IMR-90 (cell line): Measurements from ENCODE around the gene OR7C1.

Source experiments
- BHLHE40 ChIP-seq: fragments of 150-350 bp; IDR thresholded peaks from 2 replicates; pipeline ENCODE4 v1.6.1; 2016; ENCODE audit warnings: mild to moderate bottlenecking, low read depth, low read length
- CTCF ChIP-seq: conservative IDR thresholded peaks from 2 replicates; pipeline ENCODE4 v1.5.1; 2012; ENCODE audit warnings: mild to moderate bottlenecking, low read depth, low read length, improper control_type of control experiment
- ELK1 ChIP-seq: fragments of 150-350 bp; IDR thresholded peaks from 2 replicates; pipeline ENCODE4 v1.6.1; 2016; ENCODE audit warnings: low read depth, mild to moderate bottlenecking, low read length, moderate library complexity, borderline replicate concordance
- FOS ChIP-seq: fragments of 150-350 bp; IDR thresholded peaks from 2 replicates; pipeline ENCODE4 v1.6.1; 2016; ENCODE audit warnings: low read depth, low read length
- NFE2L2 ChIP-seq: fragments of 150-350 bp; IDR thresholded peaks from 2 replicates; pipeline ENCODE4 v1.6.1; 2016; ENCODE audit warnings: low read depth, mild to moderate bottlenecking, low read length
- POLR2A ChIP-seq: IDR thresholded peaks from 2 replicates; pipeline ENCODE4 v1.6.1; 2012; ENCODE audit warnings: mild to moderate bottlenecking, low read depth, low read length
- RAD21 ChIP-seq: IDR thresholded peaks from 2 replicates; pipeline ENCODE4 v1.6.1; 2012; ENCODE audit warnings: low read length, improper control_type of control experiment
- SMC3 ChIP-seq: fragments of 150-350 bp; IDR thresholded peaks from 2 replicates; pipeline ENCODE4 v1.6.1; 2016; ENCODE audit warnings: low read depth, mild to moderate bottlenecking, antibody characterized with exemption, low read length, moderate library complexity
- USF2 ChIP-seq: fragments of 150-350 bp; IDR thresholded peaks from 2 replicates; pipeline ENCODE4 v1.6.1; 2017; ENCODE audit warnings: mild to moderate bottlenecking, antibody characterized with exemption, low read length, low read depth

GRCh38 chr19:14768001-14768400, 67.0 kb downstream of the OR7C1 start:
- TF ChIP-seq CTCF (no peak), USF2 (no peak), SMC3 (no peak), ELK1 (no peak), FOS (no peak), RAD21 (no peak), BHLHE40 (no peak), NFE2L2 (no peak), POLR2A (no peak)
